Epithelial cell of proximal tubule (primary cell): ENCODE results near the gene PATE4. TPM values are rescaled to one million over a fixed set of nuclear protein-coding genes. Genes with fewer than 3 reads are reported as not detected.

Experiments used
- DNase-seq: peaks from one replicate; pipeline ENCODE4 v3.0.0-alpha.2; 2011; ENCODE audit warnings: low read depth
- H3K4me3 ChIP-seq: 2 replicates; pipeline ENCODE4 v1.5.1; 2011; ENCODE audit warnings: low read depth, mild to moderate bottlenecking, low read length
- total RNA-seq: library from RNA; depleted of rRNA; stranded (reverse); fragments of >200 nt; gene quantifications from 2 replicates; pipeline ENCODE4 v1.2.3, GENCODE V29; 2015
- TF ChIP-seq, protein P1 (sequence below): conservative IDR thresholded peaks from 2 replicates; pipeline ENCODE4 v1.5.1; 2012; ENCODE audit warnings: low read depth, mild to moderate bottlenecking, low read length

The PATE4 gene, protein sequence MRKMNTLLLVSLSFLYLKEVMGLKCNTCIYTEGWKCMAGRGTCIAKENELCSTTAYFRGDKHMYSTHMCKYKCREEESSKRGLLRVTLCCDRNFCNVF
- not detected in 2 replicates for total RNA-seq

DNA sequence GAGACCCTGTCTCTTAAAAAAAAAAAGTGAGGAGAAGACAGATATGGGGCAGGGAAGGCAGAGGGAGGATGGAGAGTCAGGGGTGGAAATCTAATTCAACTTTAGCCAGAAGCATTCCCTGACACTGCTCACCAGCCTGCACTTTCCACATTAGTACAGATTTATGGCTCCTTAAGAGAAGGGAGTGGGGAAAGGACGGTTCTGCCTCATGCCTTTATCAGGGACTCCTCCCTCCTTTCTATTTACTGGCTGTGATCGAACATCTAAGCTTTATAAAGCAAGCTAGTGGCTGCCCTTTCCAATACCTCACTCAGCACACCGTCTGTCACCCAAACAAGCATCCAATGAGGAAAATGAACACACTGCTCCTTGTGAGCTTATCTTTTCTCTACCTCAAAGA lies at the start of gene PATE4:
TSS of gene PATE4 (plus strand) at position 301 of the 400 bp plus-strand sequence. CDS start at position 345, 44 bp downstream.
- TF ChIP-seq, protein P1, sequence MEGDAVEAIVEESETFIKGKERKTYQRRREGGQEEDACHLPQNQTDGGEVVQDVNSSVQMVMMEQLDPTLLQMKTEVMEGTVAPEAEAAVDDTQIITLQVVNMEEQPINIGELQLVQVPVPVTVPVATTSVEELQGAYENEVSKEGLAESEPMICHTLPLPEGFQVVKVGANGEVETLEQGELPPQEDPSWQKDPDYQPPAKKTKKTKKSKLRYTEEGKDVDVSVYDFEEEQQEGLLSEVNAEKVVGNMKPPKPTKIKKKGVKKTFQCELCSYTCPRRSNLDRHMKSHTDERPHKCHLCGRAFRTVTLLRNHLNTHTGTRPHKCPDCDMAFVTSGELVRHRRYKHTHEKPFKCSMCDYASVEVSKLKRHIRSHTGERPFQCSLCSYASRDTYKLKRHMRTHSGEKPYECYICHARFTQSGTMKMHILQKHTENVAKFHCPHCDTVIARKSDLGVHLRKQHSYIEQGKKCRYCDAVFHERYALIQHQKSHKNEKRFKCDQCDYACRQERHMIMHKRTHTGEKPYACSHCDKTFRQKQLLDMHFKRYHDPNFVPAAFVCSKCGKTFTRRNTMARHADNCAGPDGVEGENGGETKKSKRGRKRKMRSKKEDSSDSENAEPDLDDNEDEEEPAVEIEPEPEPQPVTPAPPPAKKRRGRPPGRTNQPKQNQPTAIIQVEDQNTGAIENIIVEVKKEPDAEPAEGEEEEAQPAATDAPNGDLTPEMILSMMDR, result no peak
- DNase-seq, result no peak
- H3K4me3 ChIP-seq, result no peak within 1 kb of the TSS

DNA sequence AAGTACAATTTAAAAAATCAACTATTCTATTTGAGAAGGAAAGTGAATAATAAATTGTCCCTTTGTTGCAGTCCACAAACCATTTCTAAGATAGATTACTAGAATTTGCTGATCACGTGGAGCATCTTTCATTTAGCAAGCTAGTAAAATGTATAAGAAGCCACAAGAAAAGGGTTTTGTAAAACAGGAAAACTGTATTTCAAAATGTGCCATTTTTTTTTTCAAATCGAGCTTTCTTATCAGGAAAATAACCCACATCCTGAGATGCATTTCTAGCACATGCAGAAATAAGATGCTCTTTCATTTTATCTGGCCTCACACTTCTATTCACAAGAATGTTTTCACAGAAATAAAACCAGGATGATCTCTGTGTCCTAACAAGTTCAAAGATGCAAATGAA lies 48.4 kb upstream of the PATE4 start:
- no peak overlapping the region for H3K4me3 ChIP-seq
- TF ChIP-seq, protein P1, result no peak
- no peak for DNase-seq

- H3K4me3 ChIP-seq, result no peak within 1 kb of the TSS
- TF ChIP-seq, protein P1, result no peak
- no peak for DNase-seq
These were observed 45.3 kb upstream of the PATE4 start, which contains the start of gene PATE3 for GRCh38 chr11:125787827-125788226. Gene PATE3, plus strand, starts transcription at chr11:125788127. Its CDS starts 25 bp downstream, at chr11:125788152.

- no peak overlapping the region for H3K4me3 ChIP-seq
- TF ChIP-seq, protein P1, result no peak
- DNase-seq, result no peak
These were observed 42.3 kb upstream of the PATE4 start for GRCh38 chr11:125790825-125791224.

GRCh38 chr11:125797641-125798040 lies 35.5 kb upstream of the PATE4 start:
- TF ChIP-seq, protein P1, result no peak
- no peak for DNase-seq
- no peak overlapping the region for H3K4me3 ChIP-seq

DNA sequence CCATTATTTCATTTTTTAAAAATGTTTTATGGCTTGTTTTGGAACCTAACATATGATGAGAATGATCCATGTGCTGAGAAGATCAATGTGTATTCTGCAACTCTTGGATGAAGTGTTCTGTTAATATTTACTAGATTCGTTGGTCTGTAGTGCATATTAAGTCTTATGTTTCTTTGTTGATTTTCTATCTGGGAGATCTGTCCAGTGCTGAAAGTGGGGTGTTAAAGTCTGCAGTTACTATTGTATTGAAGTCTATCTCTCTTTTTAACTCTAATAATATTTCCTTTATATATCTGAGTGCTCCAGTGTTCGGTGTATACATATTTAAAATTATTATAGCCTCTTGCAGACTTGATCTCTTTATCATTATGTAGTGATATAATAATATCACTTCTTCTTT lies 33.3 kb upstream of the PATE4 start:
- DNase-seq, result no peak
- no peak overlapping the region for H3K4me3 ChIP-seq
- TF ChIP-seq, protein P1, result no peak

DNA sequence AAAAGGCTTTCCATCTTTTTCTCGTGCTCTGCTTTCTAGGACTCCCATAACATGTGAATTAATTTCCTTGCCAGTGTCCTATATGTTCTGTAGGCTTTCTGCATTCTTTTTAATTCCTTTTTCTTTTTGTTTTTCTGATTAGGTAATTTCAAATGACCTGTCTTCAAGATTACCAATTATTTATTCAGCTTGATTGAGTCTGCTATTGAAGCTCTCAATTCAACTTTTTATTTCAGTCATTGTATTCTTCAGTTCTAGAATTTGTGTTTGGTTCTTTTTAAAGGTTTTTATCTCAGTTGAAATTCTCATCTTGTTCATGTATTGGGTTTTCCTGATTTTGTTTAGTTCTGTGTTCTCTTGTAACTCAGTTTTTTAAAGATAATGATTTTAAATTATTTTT lies 30.7 kb upstream of the PATE4 start:
- H3K4me3 ChIP-seq, result no peak overlapping the region
- TF ChIP-seq, protein P1, result no peak
- DNase-seq, result no peak
